ENCODE results near the gene RNF180. TPM values are rescaled to one million over a fixed set of nuclear protein-coding genes. Genes with fewer than 3 reads are reported as not detected.

Gene RNF180
- total and polyA plus RNA-seq, 2 donors (not counting 3 experiments of a cell fraction or from before 2014, with no cell fraction given), result 0.62 to 5.6 TPM

- H4K20me1 ChIP-seq (replicated peaks; ENCODE audit: control insufficient read depth, extremely low read depth, insufficient read depth, low read length), result no peaks in the 10 kb centered on the region
- H3K27me3 ChIP-seq (ENCODE audit: control insufficient read depth in 2 of 2, insufficient read depth in 2 of 2, low read length in 2 of 2), result no peaks in the 10 kb centered on the region
- H3K4me1 ChIP-seq (ENCODE audit: control insufficient read depth, extremely low read depth, insufficient read depth, low read length), result no peaks in the 10 kb centered on the region
- no peak overlapping the region for H3K9ac ChIP-seq (replicated peaks; ENCODE audit: extremely low read depth, insufficient read depth, low read length)
- H3K79me2 ChIP-seq (ENCODE audit: control insufficient read depth, insufficient read depth, low read length), result no peaks in the 10 kb centered on the region
- TF ChIP-seq EZH2 (IDR thresholded peaks at IDR 0.05; ENCODE audit: borderline replicate concordance, low read depth, low read length, severe bottlenecking) (no peak), POLR2AphosphoS5 (IDR thresholded peaks at IDR 0.05; ENCODE audit: insufficient read depth, low read depth, low read length) (no peak), MAX (IDR thresholded peaks at IDR 0.05; ENCODE audit: insufficient read depth, insufficient read length) (no peak), MYC (IDR thresholded peaks at IDR 0.05; ENCODE audit: low read depth, low read length) (no peak), POLR2A (IDR thresholded peaks at IDR 0.05; ENCODE audit: low read depth, low read length) (no peak)
- no peak overlapping the region for H3K4me3 ChIP-seq (replicated peaks in 1 of 3; ENCODE audit: insufficient read depth in 1 of 3, low read depth in 1 of 3, low read length in 3 of 3)
- dilution Hi-C loops (cut with MboI; ENCODE audit: extremely low pct_ligation_motif_present, low sequenced_read_pairs), result no loop called here
- no peak overlapping the region for H3K4me2 ChIP-seq (ENCODE audit: insufficient read depth, low read length)
- intact Hi-C loops (cut with micrococcal nuclease), result no loop called here
- no peak overlapping the region for H2AFZ ChIP-seq (ENCODE audit: low read depth, low read length)
- POLR2A ChIA-PET, result no interaction called here
- no peak for FAIRE-seq
- no peaks in the 10 kb centered on the region for H3K9me1 ChIP-seq (replicated peaks; ENCODE audit: control insufficient read depth, extremely low read depth, insufficient read depth, low read length)
- CTCF ChIA-PET, result interaction anchor here (1.0 kb wide), 1 partner anchor 13 kb away, joined by 3 read pairs; no protein-coding TSS in a partner anchor
- H3K9me3 ChIP-seq (replicated peaks; ENCODE audit: control insufficient read depth, insufficient read depth, low read length), result no peaks in the 10 kb centered on the region
- no peak overlapping the region for H3K27ac ChIP-seq (ENCODE audit: insufficient read depth, low read depth, low read length)
- no peak for DNase-seq (ENCODE audit: low read depth, low spot score)
- no peaks in the 10 kb centered on the region for H3K36me3 ChIP-seq (ENCODE audit: control insufficient read depth in 2 of 2, extremely low read depth in 1 of 2, insufficient read depth in 2 of 2, low read length in 2 of 2)
- BruUV-seq (replicated peaks), result no TSS peak
These were observed 175.7 kb downstream of the RNF180 start for GRCh38 chr5:64341340-64341739.

- dilution Hi-C loops (cut with MboI; ENCODE audit: extremely low pct_ligation_motif_present, low sequenced_read_pairs), result no loop called here
- Histone ChIP-seq H3K27me3 (ENCODE audit: control insufficient read depth in 2 of 2, insufficient read depth in 2 of 2, low read length in 2 of 2) (no peaks in the 10 kb centered on the region), H3K79me2 (ENCODE audit: control insufficient read depth, insufficient read depth, low read length) (no peaks in the 10 kb centered on the region), H3K27ac (ENCODE audit: insufficient read depth, low read depth, low read length) (no peak overlapping the region), H3K9me1 (replicated peaks; ENCODE audit: control insufficient read depth, extremely low read depth, insufficient read depth, low read length) (no peaks in the 10 kb centered on the region), H3K36me3 (ENCODE audit: control insufficient read depth in 2 of 2, extremely low read depth in 1 of 2, insufficient read depth in 2 of 2, low read length in 2 of 2) (no peaks in the 10 kb centered on the region), H3K9ac (replicated peaks; ENCODE audit: extremely low read depth, insufficient read depth, low read length) (no peak overlapping the region), H3K4me1 (ENCODE audit: control insufficient read depth, extremely low read depth, insufficient read depth, low read length) (no peaks in the 10 kb centered on the region), H4K20me1 (replicated peaks; ENCODE audit: control insufficient read depth, extremely low read depth, insufficient read depth, low read length) (no peaks in the 10 kb centered on the region), H2AFZ (ENCODE audit: low read depth, low read length) (no peak overlapping the region), H3K4me3 (replicated peaks in 1 of 3; ENCODE audit: insufficient read depth in 1 of 3, low read depth in 1 of 3, low read length in 3 of 3) (no peak overlapping the region), H3K4me2 (ENCODE audit: insufficient read depth, low read length) (no peak overlapping the region), H3K9me3 (replicated peaks; ENCODE audit: control insufficient read depth, insufficient read depth, low read length) (no peaks in the 10 kb centered on the region)
- DNase-seq (ENCODE audit: low read depth, low spot score) (no peak), FAIRE-seq (no peak)
- no TSS peak for BruUV-seq (replicated peaks)
- CTCF ChIA-PET, result no interaction called here
- POLR2A ChIA-PET, result no interaction called here
- intact Hi-C loops (cut with micrococcal nuclease), result no loop called here
- TF ChIP-seq JUN (IDR thresholded peaks at IDR 0.05; ENCODE audit: borderline replicate concordance, insufficient read depth, insufficient read length, low read depth), result no peak
These were observed 178.9 kb downstream of the RNF180 start for GRCh38 chr5:64344501-64344900.

All from endothelial cell of umbilical vein (primary cell).